Neural cell (in vitro differentiated cells): ENCODE data around the gene OTUD7B. TPM values are rescaled to one million over a fixed set of nuclear protein-coding genes. Genes with fewer than 3 reads are reported as not detected.

Experiments
- H2AFZ ChIP-seq: fragments of 200-600, 300-800 bp; sonication (generic), shearing (Covaris generic); 2 replicates; pipeline ENCODE4 v1.6.0; 2014; ENCODE audit warnings: low read depth, mild to moderate bottlenecking, antibody characterized with exemption, low read length, moderate library complexity
- H3F3A ChIP-seq: fragments of 200-600 bp; shearing (Covaris generic); 2 replicates; pipeline ENCODE4 v1.6.1; 2016; ENCODE audit warnings: mild to moderate bottlenecking, moderate library complexity, mixed read lengths, antibody characterized with exemption, low read length; ENCODE audit not compliant: insufficient read depth, poor library complexity, severe bottlenecking
- H3K27ac ChIP-seq: fragments of 200-600, 300-800 bp; sonication (generic), shearing (Covaris generic); 2 replicates; pipeline ENCODE4 v1.5.1; 2014; ENCODE audit warnings: mild to moderate bottlenecking, low read length, moderate library complexity
- H3K27me3 ChIP-seq: fragments of 300-800, 200-600 bp; sonication (generic), shearing (Covaris generic); 2 replicates; pipeline ENCODE4 v1.6.0; 2014; ENCODE audit warnings: mild to moderate bottlenecking, low read depth, low read length, moderate library complexity; ENCODE audit not compliant: insufficient read depth
- H3K36me3 ChIP-seq: fragments of 300-800, 200-600 bp; sonication (generic), shearing (Covaris generic); 2 replicates; pipeline ENCODE4 v1.5.1; 2014; ENCODE audit warnings: mild to moderate bottlenecking, antibody characterized with exemption, low read length, moderate library complexity; ENCODE audit not compliant: insufficient read depth
- H3K4me2 ChIP-seq: fragments of 300-800, 200-600 bp; sonication (generic), shearing (Covaris generic); 2 replicates; pipeline ENCODE4 v1.6.0; 2014; ENCODE audit warnings: mild to moderate bottlenecking, low read length
- H3K4me3 ChIP-seq: fragments of 300-800, 200-600 bp; sonication (generic), shearing (Covaris generic); 2 replicates; pipeline ENCODE4 v1.5.1; 2014; ENCODE audit warnings: mild to moderate bottlenecking, low read length, moderate library complexity
- H3K79me2 ChIP-seq: fragments of 200-600 bp; shearing (Covaris generic); replicated peaks from 2 replicates; pipeline ENCODE4 v1.6.0; 2014; ENCODE audit warnings: mild to moderate bottlenecking, low read length, moderate library complexity; ENCODE audit not compliant: insufficient read depth
- H3K9ac ChIP-seq: fragments of 300-800, 200-600 bp; sonication (generic), shearing (Covaris generic); 2 replicates; pipeline ENCODE4 v1.6.1; 2016; ENCODE audit warnings: mild to moderate bottlenecking, low read length, mixed read lengths
- H3K9me2 ChIP-seq: fragments of 200-600 bp; shearing (Covaris generic); 2 replicates; pipeline ENCODE4 v1.6.1; 2016; ENCODE audit warnings: mild to moderate bottlenecking, low read length, mixed read lengths; ENCODE audit not compliant: insufficient read depth
- H3K9me3 ChIP-seq: fragments of 200-600, 300-800 bp; sonication (generic), shearing (Covaris generic); 2 replicates; pipeline ENCODE4 v1.6.1; 2016; ENCODE audit warnings: mild to moderate bottlenecking, mixed run types, low read length, moderate library complexity, mixed read lengths
- H4K20me1 ChIP-seq: fragments of 200-600 bp; shearing (Covaris generic); 2 replicates; pipeline ENCODE4 v1.6.1; 2016; ENCODE audit warnings: mild to moderate bottlenecking, mixed run types; ENCODE audit not compliant: insufficient read depth
- EP300 ChIP-seq: fragments of 450-650 bp; conservative IDR thresholded peaks from 2 replicates; pipeline ENCODE4 v1.6.1; 2014; ENCODE audit warnings: antibody characterized with exemption, mild to moderate bottlenecking, moderate library complexity; ENCODE audit not compliant: poor library complexity, severe bottlenecking
- EZH2 ChIP-seq: fragments of 200-600, 300-800 bp; shearing (Covaris generic), sonication (generic); IDR thresholded peaks from 2 replicates; pipeline ENCODE4 v1.6.1; 2014; ENCODE audit warnings: antibody characterized with exemption, low read length, borderline replicate concordance, mild to moderate bottlenecking; ENCODE audit not compliant: insufficient read depth, poor library complexity, severe bottlenecking
- MXI1 ChIP-seq: fragments of 450-650 bp; conservative IDR thresholded peaks from 2 replicates; pipeline ENCODE4 v1.6.1; 2014; ENCODE audit warnings: antibody characterized with exemption, mild to moderate bottlenecking; ENCODE audit not compliant: poor library complexity, severe bottlenecking
- POLR2AphosphoS5 ChIP-seq: IDR thresholded peaks from 2 replicates; pipeline ENCODE4 v1.6.1; 2012
- RAD21 ChIP-seq: fragments of 450-650 bp; conservative IDR thresholded peaks from 2 replicates; pipeline ENCODE4 v1.6.1; 2014; ENCODE audit warnings: antibody characterized with exemption, mild to moderate bottlenecking, moderate library complexity
- SMC3 ChIP-seq: fragments of 450-650 bp; conservative IDR thresholded peaks from 2 replicates; pipeline ENCODE4 v1.6.1; 2014; ENCODE audit warnings: antibody characterized with exemption, mild to moderate bottlenecking, moderate library complexity; ENCODE audit not compliant: poor library complexity
- TAF1 ChIP-seq: IDR thresholded peaks from 2 replicates; pipeline ENCODE4 v1.6.1; 2012; ENCODE audit warnings: low read depth
- polyA plus RNA-seq: library from polyadenylated mRNA; depleted of rRNA; stranded (reverse); fragments of >200 nt; gene quantifications from 2 replicates; pipeline ENCODE4 v1.2.3, GENCODE V29; 2014
- TF ChIP-seq, protein P1 (sequence below): fragments of 450-650 bp; IDR thresholded peaks from 2 replicates; pipeline ENCODE4 v1.5.1; 2014; ENCODE audit warnings: antibody characterized with exemption, mild to moderate bottlenecking, moderate library complexity; ENCODE audit not compliant: poor library complexity, severe bottlenecking
- TF ChIP-seq, protein P2 (sequence below): IDR thresholded peaks from 2 replicates; pipeline ENCODE4 v1.6.1; 2012; ENCODE audit warnings: borderline replicate concordance

The OTUD7B gene
- polyA plus RNA-seq, 1 donor from 2014 or later = 2.1 TPM

DNA sequence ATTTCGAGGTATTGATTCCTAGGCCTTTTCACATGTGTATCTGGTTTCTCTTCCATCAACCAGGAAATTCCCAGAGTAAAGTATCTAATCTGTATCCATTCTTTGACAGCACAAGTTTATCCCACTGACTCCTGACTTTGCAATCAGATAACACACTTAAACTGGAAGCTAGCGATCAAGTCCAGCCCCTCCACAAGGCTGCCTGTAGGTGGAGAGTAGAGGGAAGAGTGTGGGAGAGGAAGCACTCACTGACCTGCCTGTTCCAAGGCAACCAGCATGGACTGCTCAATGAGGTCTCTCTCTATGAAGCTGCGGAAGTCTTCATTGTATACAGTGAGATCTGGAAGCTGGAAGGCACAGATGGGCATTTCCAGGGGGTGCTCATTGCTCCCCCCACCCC is 43.5 kb downstream of the OTUD7B start:
- no peaks in the 10 kb centered on the region for H3K9me3 ChIP-seq
- no peak overlapping the region for H2AFZ ChIP-seq
- H3K27ac ChIP-seq = no peak overlapping the region
- H3F3A ChIP-seq = no peaks in the 10 kb centered on the region
- H3K4me2 ChIP-seq = no peak overlapping the region
- no peaks in the 10 kb centered on the region for H3K27me3 ChIP-seq
- no peaks in the 10 kb centered on the region for H4K20me1 ChIP-seq
- no peak overlapping the region for H3K9ac ChIP-seq
- H3K9me2 ChIP-seq = no peaks in the 10 kb centered on the region
- TF ChIP-seq, protein P1, sequence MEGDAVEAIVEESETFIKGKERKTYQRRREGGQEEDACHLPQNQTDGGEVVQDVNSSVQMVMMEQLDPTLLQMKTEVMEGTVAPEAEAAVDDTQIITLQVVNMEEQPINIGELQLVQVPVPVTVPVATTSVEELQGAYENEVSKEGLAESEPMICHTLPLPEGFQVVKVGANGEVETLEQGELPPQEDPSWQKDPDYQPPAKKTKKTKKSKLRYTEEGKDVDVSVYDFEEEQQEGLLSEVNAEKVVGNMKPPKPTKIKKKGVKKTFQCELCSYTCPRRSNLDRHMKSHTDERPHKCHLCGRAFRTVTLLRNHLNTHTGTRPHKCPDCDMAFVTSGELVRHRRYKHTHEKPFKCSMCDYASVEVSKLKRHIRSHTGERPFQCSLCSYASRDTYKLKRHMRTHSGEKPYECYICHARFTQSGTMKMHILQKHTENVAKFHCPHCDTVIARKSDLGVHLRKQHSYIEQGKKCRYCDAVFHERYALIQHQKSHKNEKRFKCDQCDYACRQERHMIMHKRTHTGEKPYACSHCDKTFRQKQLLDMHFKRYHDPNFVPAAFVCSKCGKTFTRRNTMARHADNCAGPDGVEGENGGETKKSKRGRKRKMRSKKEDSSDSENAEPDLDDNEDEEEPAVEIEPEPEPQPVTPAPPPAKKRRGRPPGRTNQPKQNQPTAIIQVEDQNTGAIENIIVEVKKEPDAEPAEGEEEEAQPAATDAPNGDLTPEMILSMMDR = no peak
- TF ChIP-seq RAD21 = no peak
- TF ChIP-seq TAF1 = no peak
- H3K79me2 ChIP-seq = no peaks in the 10 kb centered on the region
- no peak overlapping the region for H3K4me3 ChIP-seq
- no peaks in the 10 kb centered on the region for H3K36me3 ChIP-seq

DNA sequence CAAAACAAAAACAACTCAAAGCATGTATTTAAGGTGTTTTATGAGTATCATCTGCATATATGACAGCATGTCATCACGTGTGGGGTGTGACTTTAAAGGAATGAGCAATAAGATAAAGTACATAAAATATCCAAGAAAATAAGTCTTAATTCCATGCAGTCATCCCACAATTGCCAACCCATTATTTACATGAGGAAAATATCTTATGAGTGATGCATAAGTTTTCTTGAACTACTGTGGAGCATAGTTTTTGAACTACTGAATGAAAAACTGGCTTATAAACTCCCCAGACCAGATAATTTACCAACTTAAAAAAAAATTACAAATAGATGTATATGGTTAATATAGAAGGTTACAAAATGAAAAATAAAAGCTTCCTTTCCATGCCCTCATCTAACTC is 44.1 kb downstream of the OTUD7B start:
- Histone ChIP-seq H3K27ac (no peak overlapping the region), H3K36me3 (no peaks in the 10 kb centered on the region), H2AFZ (no peak overlapping the region), H3F3A (no peaks in the 10 kb centered on the region), H3K79me2 (no peaks in the 10 kb centered on the region), H3K9me2 (no peaks in the 10 kb centered on the region), H3K9ac (no peak overlapping the region), H3K4me3 (no peak overlapping the region), H4K20me1 (no peaks in the 10 kb centered on the region), H3K4me2 (no peak overlapping the region), H3K9me3 (no peaks in the 10 kb centered on the region), H3K27me3 (no peaks in the 10 kb centered on the region)
- TF ChIP-seq MXI1 = no peak

DNA sequence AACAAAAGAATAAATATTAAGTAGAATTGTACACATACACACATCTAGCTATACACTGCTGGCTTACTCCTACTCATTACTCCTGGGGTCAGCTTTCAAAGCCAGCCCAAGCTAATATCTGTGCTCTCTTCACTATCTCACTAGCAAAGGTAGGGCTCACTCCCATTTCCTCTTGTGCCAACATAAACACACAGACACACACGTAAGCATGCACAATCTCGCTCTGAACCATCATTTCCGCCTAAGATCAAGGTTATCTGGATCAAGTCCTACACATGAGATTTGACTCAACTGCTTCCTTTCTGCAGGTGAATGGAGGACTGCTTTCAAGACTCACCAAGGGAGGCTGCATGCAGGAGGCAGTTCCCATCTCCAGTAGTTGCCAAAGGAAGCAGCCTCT is 45.1 kb downstream of the OTUD7B start:
- no peaks in the 10 kb centered on the region for H3K27me3 ChIP-seq
- TF ChIP-seq EZH2 (no peak), MXI1 (no peak), EP300 (no peak), TAF1 (no peak), SMC3 (no peak), RAD21 (no peak), POLR2AphosphoS5 (no peak)
- TF ChIP-seq, protein P2, sequence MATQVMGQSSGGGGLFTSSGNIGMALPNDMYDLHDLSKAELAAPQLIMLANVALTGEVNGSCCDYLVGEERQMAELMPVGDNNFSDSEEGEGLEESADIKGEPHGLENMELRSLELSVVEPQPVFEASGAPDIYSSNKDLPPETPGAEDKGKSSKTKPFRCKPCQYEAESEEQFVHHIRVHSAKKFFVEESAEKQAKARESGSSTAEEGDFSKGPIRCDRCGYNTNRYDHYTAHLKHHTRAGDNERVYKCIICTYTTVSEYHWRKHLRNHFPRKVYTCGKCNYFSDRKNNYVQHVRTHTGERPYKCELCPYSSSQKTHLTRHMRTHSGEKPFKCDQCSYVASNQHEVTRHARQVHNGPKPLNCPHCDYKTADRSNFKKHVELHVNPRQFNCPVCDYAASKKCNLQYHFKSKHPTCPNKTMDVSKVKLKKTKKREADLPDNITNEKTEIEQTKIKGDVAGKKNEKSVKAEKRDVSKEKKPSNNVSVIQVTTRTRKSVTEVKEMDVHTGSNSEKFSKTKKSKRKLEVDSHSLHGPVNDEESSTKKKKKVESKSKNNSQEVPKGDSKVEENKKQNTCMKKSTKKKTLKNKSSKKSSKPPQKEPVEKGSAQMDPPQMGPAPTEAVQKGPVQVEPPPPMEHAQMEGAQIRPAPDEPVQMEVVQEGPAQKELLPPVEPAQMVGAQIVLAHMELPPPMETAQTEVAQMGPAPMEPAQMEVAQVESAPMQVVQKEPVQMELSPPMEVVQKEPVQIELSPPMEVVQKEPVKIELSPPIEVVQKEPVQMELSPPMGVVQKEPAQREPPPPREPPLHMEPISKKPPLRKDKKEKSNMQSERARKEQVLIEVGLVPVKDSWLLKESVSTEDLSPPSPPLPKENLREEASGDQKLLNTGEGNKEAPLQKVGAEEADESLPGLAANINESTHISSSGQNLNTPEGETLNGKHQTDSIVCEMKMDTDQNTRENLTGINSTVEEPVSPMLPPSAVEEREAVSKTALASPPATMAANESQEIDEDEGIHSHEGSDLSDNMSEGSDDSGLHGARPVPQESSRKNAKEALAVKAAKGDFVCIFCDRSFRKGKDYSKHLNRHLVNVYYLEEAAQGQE = no peak
- TF ChIP-seq, protein P1 = no peak
- no peaks in the 10 kb centered on the region for H4K20me1 ChIP-seq
- no peaks in the 10 kb centered on the region for H3K9me2 ChIP-seq
- H3K9me3 ChIP-seq = no peaks in the 10 kb centered on the region
- no peak overlapping the region for H3K4me3 ChIP-seq
- H3K36me3 ChIP-seq = no peaks in the 10 kb centered on the region
- no peak overlapping the region for H3K4me2 ChIP-seq
- no peak overlapping the region for H2AFZ ChIP-seq
- H3K9ac ChIP-seq = no peak overlapping the region
- no peaks in the 10 kb centered on the region for H3F3A ChIP-seq
- no peak overlapping the region for H3K27ac ChIP-seq
- no peaks in the 10 kb centered on the region for H3K79me2 ChIP-seq
